Endothelial cell of umbilical vein (primary cell): ENCODE results near the gene MYT1. TPM values are rescaled to one million over a fixed set of nuclear protein-coding genes. Genes with fewer than 3 reads are reported as not detected.

Experiments
- BruUV-seq: library from RNA; stranded (reverse); fragments of 400-500 nt; replicated peaks from 2 replicates; lab custom pipeline; 2021; lab: Mats Ljungman, UMichigan
- CTCF ChIA-PET: fragments of 300-600, 350-600 bp; sonication (Branson Sonifier 250); formaldehyde crosslinking; loops from one replicate; lab custom pipeline; 2021; ENCODE audit warnings: antibody characterized with exemption, inconsistent platforms; lab: Charles Lee
- POLR2A ChIA-PET: fragments of 300-600, 350-600 bp; sonication (Branson Sonifier 250); formaldehyde crosslinking; loops from one replicate; lab custom pipeline; 2021; ENCODE audit warnings: antibody characterized with exemption, inconsistent platforms; lab: Charles Lee
- DNase-seq: peaks from one replicate; pipeline ENCODE4 v3.0.0-alpha.2; 2011; ENCODE audit warnings: low read depth, low spot score
- FAIRE-seq: peaks from 2 replicates; lab custom pipeline; 2011; peaks lifted over from hg19 to GRCh38; lab: Jason Lieb, UNC
- H2AFZ ChIP-seq: 2 replicates; pipeline ENCODE4 v1.6.0; 2012; ENCODE audit warnings: low read depth, low read length, control low read depth, inconsistent platforms
- H3K27ac ChIP-seq: 2 replicates; pipeline ENCODE4 v1.5.1; 2011; ENCODE audit warnings: low read depth, mild to moderate bottlenecking, control low read depth, low read length, moderate library complexity; ENCODE audit not compliant: insufficient read depth
- H3K27me3 ChIP-seq, 2 experiments: 2 replicates each; pipeline versions ENCODE4 v1.6.0 to v1.6.1; 2011; ENCODE audit warnings: low read length in 2 of 2, mixed read lengths in 1 of 2; ENCODE audit not compliant: control insufficient read depth in 2 of 2, insufficient read depth in 2 of 2
- H3K36me3 ChIP-seq, 2 experiments: 2 replicates in 1 of 2; 3 replicates in 1 of 2; pipeline ENCODE4 v1.5.1; 2011; ENCODE audit warnings: low read length in 2 of 2, mild to moderate bottlenecking in 1 of 2, moderate library complexity in 1 of 2; ENCODE audit not compliant: control insufficient read depth in 2 of 2, insufficient read depth in 2 of 2; ENCODE audit errors: extremely low read depth in 1 of 2
- H3K4me1 ChIP-seq: 3 replicates; pipeline ENCODE4 v1.5.1; 2011; ENCODE audit warnings: mild to moderate bottlenecking, low read length; ENCODE audit not compliant: control insufficient read depth, insufficient read depth; ENCODE audit errors: extremely low read depth
- H3K4me2 ChIP-seq: 2 replicates; pipeline ENCODE4 v1.6.1; 2011; ENCODE audit warnings: low read length, control low read depth, mixed read lengths; ENCODE audit not compliant: insufficient read depth
- H3K4me3 ChIP-seq, 3 experiments: fragments of 200-600 bp in 1 of 3; sonication (generic), shearing (Covaris generic) in 1 of 3; replicated peaks in 1 of 3; 2 replicates each; pipeline ENCODE4 v1.5.1; 2011 to 2016; ENCODE audit warnings: control low read depth in 3 of 3, low read length in 3 of 3, mild to moderate bottlenecking in 2 of 3, inconsistent platforms in 1 of 3, low read depth in 1 of 3, moderate library complexity in 1 of 3; ENCODE audit not compliant: insufficient read depth in 1 of 3
- H3K79me2 ChIP-seq: 2 replicates; pipeline ENCODE4 v1.6.0; 2012; ENCODE audit warnings: low read length, inconsistent platforms; ENCODE audit not compliant: control insufficient read depth, insufficient read depth
- H3K9ac ChIP-seq: replicated peaks from 2 replicates; pipeline ENCODE3; 2011; ENCODE audit warnings: low read length, control low read depth; ENCODE audit not compliant: insufficient read depth; ENCODE audit errors: extremely low read depth
- H3K9me1 ChIP-seq: replicated peaks from 3 replicates; pipeline ENCODE4 v1.6.0; 2011; ENCODE audit warnings: mild to moderate bottlenecking, low read length; ENCODE audit not compliant: control insufficient read depth, insufficient read depth; ENCODE audit errors: extremely low read depth
- H3K9me3 ChIP-seq: replicated peaks from 2 replicates; pipeline ENCODE4 v1.5.1; 2012; ENCODE audit warnings: low read length, inconsistent platforms; ENCODE audit not compliant: control insufficient read depth, insufficient read depth
- H4K20me1 ChIP-seq: replicated peaks from 2 replicates; pipeline ENCODE3; 2011; ENCODE audit warnings: mild to moderate bottlenecking, low read length; ENCODE audit not compliant: control insufficient read depth, insufficient read depth; ENCODE audit errors: extremely low read depth
- CTCF ChIP-seq, 2 donors: IDR thresholded peaks; 1 replicate in 1 of 2; 2 replicates in 1 of 2; pipeline ENCODE4 v1.5.1; 2011; ENCODE audit warnings: low read length in 2 of 2, mild to moderate bottlenecking in 2 of 2, moderate library complexity in 2 of 2, control low read depth in 1 of 2, inconsistent platforms in 1 of 2, low read depth in 1 of 2; ENCODE audit not compliant: insufficient read depth in 1 of 2; ENCODE audit errors: extremely low read depth in 1 of 2
- EZH2 ChIP-seq: IDR thresholded peaks from 2 replicates; pipeline ENCODE4 v1.6.1; 2012; ENCODE audit warnings: borderline replicate concordance, low read depth, mild to moderate bottlenecking, moderate library complexity, low read length, inconsistent platforms; ENCODE audit not compliant: severe bottlenecking
- FOS ChIP-seq: IDR thresholded peaks from 2 replicates; pipeline ENCODE4 v1.6.1; 2011; ENCODE audit warnings: mild to moderate bottlenecking, low read length, moderate library complexity, borderline replicate concordance; ENCODE audit not compliant: insufficient read depth
- GATA2 ChIP-seq: IDR thresholded peaks from 2 replicates; pipeline ENCODE4 v1.7.0; 2011; ENCODE audit warnings: low read depth, mild to moderate bottlenecking, moderate library complexity, mixed read lengths, low read length; ENCODE audit not compliant: insufficient read length, insufficient read depth
- JUN ChIP-seq: IDR thresholded peaks from 2 replicates; pipeline ENCODE4 v1.6.1; 2011; ENCODE audit warnings: borderline replicate concordance, low read depth; ENCODE audit not compliant: insufficient read length, insufficient read depth
- MAX ChIP-seq: IDR thresholded peaks from 2 replicates; pipeline ENCODE4 v1.6.1; 2011; ENCODE audit not compliant: insufficient read depth, insufficient read length
- MYC ChIP-seq: IDR thresholded peaks from one replicate; pipeline ENCODE4 v1.6.1; 2011; ENCODE audit warnings: mild to moderate bottlenecking, low read depth, low read length
- POLR2A ChIP-seq: IDR thresholded peaks from 2 replicates; pipeline ENCODE4 v1.6.1; 2012; ENCODE audit warnings: low read depth, mild to moderate bottlenecking, control low read depth, low read length
- POLR2AphosphoS5 ChIP-seq: IDR thresholded peaks from 2 replicates; pipeline ENCODE4 v1.6.1; 2012; ENCODE audit warnings: low read depth, mild to moderate bottlenecking, control low read depth, low read length, moderate library complexity; ENCODE audit not compliant: insufficient read depth
- dilution Hi-C: fragments of 300-500 bp; cut with MboI; formaldehyde crosslinking; loops from one replicate; pipeline ENCODE4 v1.15.0; 2019; ENCODE audit warnings: low sequenced_read_pairs; ENCODE audit not compliant: extremely low pct_ligation_motif_present
- intact Hi-C: fragments of 100-400 bp; cut with micrococcal nuclease; formaldehyde crosslinking; loops from one replicate; pipeline ENCODE4 v1.10.0; 2022
- polyA plus RNA-seq, 4 experiments: library from polyadenylated mRNA; depleted of rRNA in 3 of 4; stranded (reverse) in 3 of 4; unstranded in 1 of 4; fragments of >200 nt; gene quantifications; 2 replicates each; pipeline versions ENCODE4 v1.2.1 to v1.2.3, GENCODE V29; 2011 to 2012; ENCODE audit warnings: missing spikeins in 1 of 4
- total RNA-seq: library from RNA; stranded (reverse); gene quantifications from 2 replicates; pipeline ENCODE4 v1.2.3, GENCODE V29; 2021

Gene MYT1
- total and polyA plus RNA-seq, 2 donors (not counting 3 experiments of a cell fraction or from before 2014, with no cell fraction given): not detected

- DNase-seq: no peak
- FAIRE-seq: no peak
- H3K79me2 ChIP-seq: no peaks in the 10 kb centered on the region
- no peak overlapping the region for H3K27ac ChIP-seq
- no peak overlapping the region for H3K9ac ChIP-seq
- CTCF ChIA-PET: no interaction called here
- H3K4me3 ChIP-seq: no peak overlapping the region
- no TSS peak for BruUV-seq
- intact Hi-C loops (no loop called here), dilution Hi-C loops (no loop called here)
- H3K4me1 ChIP-seq: peaks cover 4% of the 10 kb centered on the region
- H3K4me2 ChIP-seq: no peak overlapping the region
- H2AFZ ChIP-seq: no peak overlapping the region
- H3K36me3 ChIP-seq: peaks cover 2 to 5% of the 10 kb centered on the region in 2 experiments
- no peaks in the 10 kb centered on the region for H4K20me1 ChIP-seq
- H3K9me3 ChIP-seq: no peaks in the 10 kb centered on the region
- TF ChIP-seq CTCF (IDR thresholded peaks at IDR 0.05; ENCODE audit: extremely low read depth in 1 of 2, insufficient read depth in 1 of 2, low read depth in 1 of 2, low read length in 2 of 2) (no peak), EZH2 (no peak), POLR2AphosphoS5 (no peak), FOS (no peak), MAX (no peak), POLR2A (no peak), GATA2 (no peak), MYC (no peak), JUN (no peak)
- POLR2A ChIA-PET: no interaction called here
- H3K27me3 ChIP-seq: no peaks in the 10 kb centered on the region
- no peaks in the 10 kb centered on the region for H3K9me1 ChIP-seq
These were observed 100.9 kb downstream of the MYT1 start for GRCh38 chr20:64265201-64265600.
